HepG2 (cell line): ENCODE data around the gene PDLIM5. TPM values are rescaled to one million over a fixed set of nuclear protein-coding genes. Genes with fewer than 3 reads are reported as not detected.

Experiments used
- ATAC-seq: fragments of 200-7000 bp; cut with Tn5 transposase; 3 replicates; pipeline ENCODE4 v1.9.1; 2020; ENCODE audit warnings: mild to moderate bottlenecking, moderate library complexity
- BruUV-seq: library from RNA; stranded (reverse); fragments of 400-500 nt; replicated peaks from 2 replicates; lab custom pipeline; 2021; lab: Mats Ljungman, UMichigan
- CTCF ChIA-PET: fragments of 300-600 bp; formaldehyde crosslinking; extraction: SDS; loops from one replicate; lab custom pipeline; 2021; ENCODE audit warnings: low total read pairs, inconsistent platforms, low intra/inter-chr PET ratio; lab: Yijun Ruan, JAX
- POLR2A ChIA-PET: fragments of 350-600 bp; sonication (Branson Sonifier 250); formaldehyde crosslinking; loops from one replicate; lab custom pipeline; 2020; ENCODE audit warnings: antibody characterized with exemption, inconsistent platforms; lab: Yijun Ruan, JAX
- DNase-seq: peaks from one replicate; pipeline ENCODE4 v3.0.0-alpha.2; 2015; ENCODE audit warnings: low spot score
- FAIRE-seq: peaks from 3 replicates; lab custom pipeline; 2011; peaks lifted over from hg19 to GRCh38; lab: Jason Lieb, UNC
- H2AFZ ChIP-seq: one replicate; pipeline ENCODE4 v1.6.1; 2011; ENCODE audit warnings: low read length, inconsistent platforms
- H3K27ac ChIP-seq: fragments of 300-600 bp; 3 replicates; pipeline ENCODE4 v1.8.0; 2011; ENCODE audit warnings: mixed run types, mild to moderate bottlenecking, mixed read lengths, low read length, inconsistent platforms; ENCODE audit not compliant: insufficient read depth; ENCODE audit errors: extremely low read length
- H3K27me3 ChIP-seq, 2 experiments: fragments of 200-600 bp in 1 of 2; 2 replicates in 1 of 2; 3 replicates in 1 of 2; pipeline versions ENCODE4 v1.6.0 to v1.8.0; 2011; ENCODE audit warnings: low read length in 2 of 2, mild to moderate bottlenecking in 2 of 2, moderate library complexity in 2 of 2, inconsistent platforms in 1 of 2; ENCODE audit not compliant: insufficient read depth in 2 of 2, control insufficient read depth in 1 of 2
- H3K36me3 ChIP-seq, 2 experiments: fragments of 200-600 bp in 1 of 2; replicated peaks in 1 of 2; 2 replicates in 1 of 2; 3 replicates in 1 of 2; pipeline versions ENCODE4 v1.5.1 to v1.8.0; 2011; ENCODE audit warnings: low read length in 2 of 2, inconsistent platforms in 1 of 2; ENCODE audit not compliant: insufficient read depth in 2 of 2, control insufficient read depth in 1 of 2
- H3K4me1 ChIP-seq: 2 replicates; pipeline ENCODE4 v1.5.1; 2012; ENCODE audit warnings: low read length, inconsistent platforms; ENCODE audit not compliant: insufficient read depth
- H3K4me2 ChIP-seq: 2 replicates; pipeline ENCODE4 v1.6.0; 2011; ENCODE audit warnings: low read depth, low read length, inconsistent platforms
- H3K4me3 ChIP-seq, 3 experiments: fragments of 200-600 bp in 1 of 3; sonication (generic), shearing (Covaris generic) in 1 of 3; replicated peaks in 1 of 3; 2 replicates each; pipeline ENCODE4 v1.5.1; 2011 to 2016; ENCODE audit warnings: low read length in 3 of 3, inconsistent platforms in 2 of 3, low read depth in 2 of 3, mild to moderate bottlenecking in 2 of 3, control low read depth in 1 of 3, mixed read lengths in 1 of 3; ENCODE audit not compliant: insufficient read depth in 1 of 3
- H3K79me2 ChIP-seq: one replicate; pipeline ENCODE4 v1.6.1; 2011; ENCODE audit warnings: low read length, inconsistent platforms; ENCODE audit not compliant: insufficient read depth
- H3K9ac ChIP-seq: 2 replicates; pipeline ENCODE4 v1.6.0; 2011; ENCODE audit warnings: mild to moderate bottlenecking, low read depth, low read length, inconsistent platforms; ENCODE audit not compliant: insufficient read depth
- H3K9me3 ChIP-seq: 2 replicates; pipeline ENCODE4 v1.5.1; 2012; ENCODE audit warnings: mild to moderate bottlenecking, low read length
- H4K20me1 ChIP-seq: 2 replicates; pipeline ENCODE4 v1.6.0; 2011; ENCODE audit warnings: inconsistent platforms, mild to moderate bottlenecking, low read length, moderate library complexity; ENCODE audit not compliant: insufficient read depth
- AGO1 ChIP-seq: fragments of 200-400 bp; formaldehyde crosslinking; IDR thresholded peaks from 2 replicates; pipeline ENCODE4 v1.6.1; 2017; ENCODE audit warnings: mild to moderate bottlenecking, low read depth, low read length, moderate library complexity; ENCODE audit not compliant: poor library complexity, severe bottlenecking
- CCAR2 ChIP-seq: fragments of 200-400 bp; formaldehyde crosslinking; optimal IDR thresholded peaks from 2 replicates; pipeline ENCODE3; 2018; ENCODE audit warnings: low read depth, mild to moderate bottlenecking, low read length, moderate library complexity
- EED ChIP-seq: sonication (generic); formaldehyde crosslinking; IDR thresholded peaks from 2 replicates; pipeline ENCODE4 v1.5.0; 2020; ENCODE audit warnings: mild to moderate bottlenecking, missing genetic modification reagents
- GABPA ChIP-seq, 2 experiments: IDR thresholded peaks; 2 replicates each; pipeline ENCODE4 v1.6.1; 2011 to 2016; ENCODE audit warnings: low read depth in 2 of 2, low read length in 1 of 2, missing biosample characterization in 1 of 2, missing genetic modification characterization in 1 of 2
- JUNB ChIP-seq: sonication (generic); formaldehyde crosslinking; IDR thresholded peaks from 2 replicates; pipeline ENCODE4 v1.8.0; 2022; ENCODE audit warnings: missing genetic modification reagents, mild to moderate bottlenecking, borderline replicate concordance
- KLF6 ChIP-seq: IDR thresholded peaks from 2 replicates; pipeline ENCODE4 v1.8.0; 2016; ENCODE audit warnings: missing biosample characterization, missing genetic modification reagents
- NFE2 ChIP-seq: sonication (generic); formaldehyde crosslinking; IDR thresholded peaks from 2 replicates; pipeline ENCODE4 v1.4.0; 2020; ENCODE audit warnings: missing genetic modification reagents
- PRPF4 ChIP-seq: fragments of 200-400 bp; formaldehyde crosslinking; IDR thresholded peaks from 2 replicates; pipeline ENCODE4 v1.6.1; 2016; ENCODE audit warnings: low read length, low read depth; ENCODE audit not compliant: poor library complexity, severe bottlenecking
- TCF7 ChIP-seq: sonication (generic); IDR thresholded peaks from 2 replicates; pipeline ENCODE4 v1.6.1; 2016; ENCODE audit warnings: antibody characterized with exemption, low read depth
- TFDP2 ChIP-seq: sonication (generic); formaldehyde crosslinking; IDR thresholded peaks from 2 replicates; pipeline ENCODE4 v1.4.0; 2020; ENCODE audit warnings: missing genetic modification reagents
- TGIF2 ChIP-seq: IDR thresholded peaks from 2 replicates; pipeline ENCODE4 v1.6.1; 2016; ENCODE audit warnings: control low read depth, missing compliant biosample characterization
- ZFY ChIP-seq: sonication (generic); formaldehyde crosslinking; IDR thresholded peaks from 2 replicates; pipeline ENCODE4 v1.4.0; 2020; ENCODE audit warnings: missing genetic modification reagents
- ZKSCAN8 ChIP-seq: IDR thresholded peaks from 2 replicates; pipeline ENCODE4 v1.6.1; 2016; ENCODE audit warnings: borderline replicate concordance, missing genetic modification reagents, missing compliant biosample characterization
- ZNF281 ChIP-seq: sonication (generic); formaldehyde crosslinking; IDR thresholded peaks from 2 replicates; pipeline ENCODE4 v1.4.0; 2020; ENCODE audit warnings: missing genetic modification reagents, borderline replicate concordance
- ZNF614 ChIP-seq: IDR thresholded peaks from 2 replicates; pipeline ENCODE4 v1.6.1; 2018; ENCODE audit warnings: missing biosample characterization, missing genetic modification reagents, inconsistent platforms, borderline replicate concordance
- ZNF746 ChIP-seq: sonication (generic); formaldehyde crosslinking; IDR thresholded peaks from 2 replicates; pipeline ENCODE4 v1.8.0; 2022; ENCODE audit warnings: mild to moderate bottlenecking, missing genetic modification reagents
- ZNF816 ChIP-seq: sonication (generic); formaldehyde crosslinking; IDR thresholded peaks from 2 replicates; pipeline ENCODE4 v1.8.0; 2022; ENCODE audit warnings: missing genetic modification reagents, mild to moderate bottlenecking, borderline replicate concordance
- WGBS: methylation state at CpG from one replicate; pipeline ENCODE4 v1.1.6; 2017; ENCODE audit warnings: low lambda C conversion rate; 5-methylcytosine and 5-hydroxymethylcytosine counted together
- in situ Hi-C: cut with HindIII; loops from 2 replicates; pipeline ENCODE4 v1.10.0; 2017; ENCODE audit warnings: low pct_unique_long_range_greater_than_20kb; ENCODE audit not compliant: extremely low pct_ligation_motif_present
- intact Hi-C: fragments of 100-400 bp; cut with micrococcal nuclease; formaldehyde crosslinking; loops from one replicate; pipeline ENCODE4 v1.10.0; 2022; ENCODE audit not compliant: unreplicated experiment
- polyA plus RNA-seq, 8 experiments: library from polyadenylated mRNA; depleted of rRNA in 3 of 8; stranded (reverse) in 7 of 8; unstranded in 1 of 8; fragments of >200 nt; fragmentation: Illumina TruSeq in 4 of 8; extraction: Trizol in 4 of 8; gene quantifications; 2 replicates each; pipeline versions ENCODE4 v1.2.1 to v1.2.3, GENCODE V29; 2011 to 2016; ENCODE audit warnings: low read depth in 4 of 8, missing spikeins in 1 of 8, mixed read lengths in 1 of 8; ENCODE audit not compliant: insufficient read depth in 1 of 8
- total RNA-seq, 5 experiments: library from RNA; depleted of rRNA; stranded (reverse); fragments of >200 nt; fragmentation: Illumina TruSeq; extraction: Trizol; gene quantifications; 2 replicates each; pipeline ENCODE4 v1.2.3, GENCODE V29; 2016; ENCODE audit warnings: low read depth in 1 of 5

Gene PDLIM5
- total and polyA plus RNA-seq, 2 of the 13 experiments (the other 11 are each of a cell fraction or from before 2014, with no cell fraction given) = 52.8 to 119 TPM

- TF ChIP-seq TFDP2 (CRISPR knock-in tag) = no peak
- no peak for TF ChIP-seq CCAR2
Measured at GRCh38 chr4:94550851-94551250, 99.1 kb downstream of the PDLIM5 start (continued).

- Histone ChIP-seq H3K36me3 (no peaks in the 10 kb centered on the region; a peak in 2 of 5 replicates), H3K9me3 (no peaks in the 10 kb centered on the region), H3K4me1 (peaks cover 24% of the 10 kb centered on the region), H3K9ac (no peak overlapping the region), H3K4me3 (no peak overlapping the region), H2AFZ (no peak overlapping the region), H3K79me2 (peaks cover 2% of the 10 kb centered on the region), H3K27me3 (no peaks in the 10 kb centered on the region), H3K4me2 (no peak overlapping the region), H3K27ac (no peak overlapping the region), H4K20me1 (no peaks in the 10 kb centered on the region)
- in situ Hi-C loops = no loop called here
- no peak for TF ChIP-seq GABPA (IDR thresholded peaks at IDR 0.05; ENCODE audit: low read depth, low read length)
- TF ChIP-seq GABPA (CRISPR knock-in tag; IDR thresholded peaks at IDR 0.05; ENCODE audit: low read depth) = no peak
- no peak for TF ChIP-seq TGIF2
- TF ChIP-seq ZNF281 = no peak
- no peak for TF ChIP-seq ZNF614 (CRISPR knock-in tag)
- TF ChIP-seq KLF6 (CRISPR knock-in tag) = no peak
- no peak for TF ChIP-seq AGO1
- no peak for TF ChIP-seq ZNF746 (CRISPR knock-in tag)
- no peak for TF ChIP-seq TCF7
- TF ChIP-seq EED = no peak
- TF ChIP-seq PRPF4 = no peak
- TF ChIP-seq ZNF816 (CRISPR knock-in tag) = no peak
- no peak for TF ChIP-seq JUNB
- no peak for TF ChIP-seq ZFY
- no peak for TF ChIP-seq ZKSCAN8 (CRISPR knock-in tag)
- TF ChIP-seq NFE2 (CRISPR knock-in tag) = no peak
- WGBS = 100% methylated on average over 3 of the region's 3 CpGs
- no peak for DNase-seq
- POLR2A ChIA-PET = interaction anchor here (1.9 kb wide), 1 partner anchor 98 kb away, joined by 4 read pairs; no protein-coding TSS in a partner anchor
- BruUV-seq = no TSS peak
- no peak for ATAC-seq
- CTCF ChIA-PET = no interaction called here
- intact Hi-C loops = no loop called here
- FAIRE-seq = no peak
Measured at GRCh38 chr4:94551643-94552564, 100.2 kb downstream of the PDLIM5 start.
